SK-N-SH (cell line): ENCODE measurements around the gene RNF126.

ENCODE experiments used
- CHD2 ChIP-seq: fragments of 150-350 bp; IDR thresholded peaks from 2 replicates; pipeline ENCODE4 v1.6.1; 2018; ENCODE audit warnings: low read length; ENCODE audit not compliant: partially characterized antibody
- EP300 ChIP-seq, 2 experiments: IDR thresholded peaks; 2 replicates each; pipeline versions ENCODE4 v1.4.0 to v1.6.1; 2012; ENCODE audit warnings: borderline replicate concordance in 1 of 2, low read depth in 1 of 2, low read length in 1 of 2
- EZH2phosphoT487 ChIP-seq: fragments of 200-600 bp; sonication (generic); IDR thresholded peaks from 2 replicates; pipeline ENCODE4 v1.6.1; 2017; ENCODE audit warnings: low read depth, mixed run types, mild to moderate bottlenecking, antibody characterized with exemption, moderate library complexity, borderline replicate concordance
- FOXM1 ChIP-seq: IDR thresholded peaks from 2 replicates; pipeline ENCODE4 v1.4.0; 2012; ENCODE audit warnings: low read depth, mild to moderate bottlenecking
- GABPA ChIP-seq: IDR thresholded peaks from 2 replicates; pipeline ENCODE4 v1.4.0; 2012; ENCODE audit warnings: low read depth, mild to moderate bottlenecking
- MXI1 ChIP-seq: IDR thresholded peaks from 2 replicates; pipeline ENCODE4 v1.6.1; 2012; ENCODE audit warnings: mild to moderate bottlenecking, low read depth, low read length, improper control_type of control experiment
- NRF1 ChIP-seq: IDR thresholded peaks from 2 replicates; pipeline ENCODE4 v1.6.1; 2012; ENCODE audit warnings: low read depth, mild to moderate bottlenecking, low read length
- POLR2AphosphoS5 ChIP-seq: IDR thresholded peaks from 2 replicates; pipeline ENCODE4 v1.6.1; 2012; ENCODE audit warnings: low read depth, low read length
- RCOR1 ChIP-seq: fragments of 150-350 bp; IDR thresholded peaks from 2 replicates; pipeline ENCODE4 v1.6.1; 2017; ENCODE audit warnings: antibody characterized with exemption, low read length
- SIN3A ChIP-seq: IDR thresholded peaks from 2 replicates; pipeline ENCODE4 v1.6.1; 2012; ENCODE audit warnings: low read depth, mild to moderate bottlenecking, low read length, moderate library complexity, borderline replicate concordance
- TEAD4 ChIP-seq: IDR thresholded peaks from 2 replicates; pipeline ENCODE4 v1.4.0; 2012; ENCODE audit warnings: mild to moderate bottlenecking, borderline replicate concordance; ENCODE audit not compliant: insufficient read depth
- TF ChIP-seq, protein P1 (sequence below): fragments of 200-600 bp; sonication (generic); IDR thresholded peaks from 2 replicates; pipeline ENCODE4 v1.6.1; 2017; ENCODE audit warnings: antibody characterized with exemption, mild to moderate bottlenecking, moderate library complexity
- TF ChIP-seq, protein P2 (sequence below): IDR thresholded peaks from 2 replicates; pipeline ENCODE4 v1.6.1; 2012; ENCODE audit warnings: mild to moderate bottlenecking, low read depth, low read length, moderate library complexity
- TF ChIP-seq, protein P3 (sequence below): IDR thresholded peaks from 2 replicates; pipeline ENCODE4 v1.4.0; 2012; ENCODE audit warnings: low read depth

DNA sequence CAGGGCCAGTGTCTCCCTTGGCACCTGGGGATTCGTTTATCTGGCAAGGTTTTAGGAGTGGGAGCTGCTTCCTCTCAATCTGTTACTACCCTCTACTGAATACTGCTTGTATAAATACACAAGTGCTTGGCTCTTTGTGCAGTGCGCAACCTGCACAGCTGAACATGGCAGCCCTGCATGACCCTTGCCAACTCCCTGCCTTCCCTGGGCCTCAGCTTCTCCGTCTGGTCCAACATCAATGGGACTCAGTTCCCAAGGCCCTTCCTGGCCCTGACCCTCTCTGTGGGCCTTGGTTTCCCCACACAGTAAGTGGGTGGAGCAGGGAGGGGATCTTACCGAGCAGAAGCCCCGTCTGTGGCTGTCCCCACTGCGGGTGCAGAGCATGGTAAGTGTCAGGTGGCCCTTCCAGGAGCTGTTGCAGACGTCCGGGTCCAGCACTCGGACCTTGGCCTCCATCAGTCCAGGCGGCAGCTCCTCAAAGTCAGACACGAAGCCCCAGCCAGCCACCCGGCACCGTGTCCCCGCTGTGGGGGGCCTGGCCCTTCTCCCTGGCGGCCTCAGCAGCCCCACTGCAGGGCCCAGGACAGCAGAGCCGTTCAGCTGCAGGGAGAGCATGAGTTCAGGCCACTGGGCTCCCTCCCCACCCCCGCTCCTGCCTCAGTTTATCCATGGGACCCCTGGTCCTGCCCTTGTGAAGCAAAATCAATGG, 23.7 kb upstream of the RNF126 start:
- TF ChIP-seq POLR2AphosphoS5: no peak
- no peak for TF ChIP-seq SIN3A
- TF ChIP-seq, protein P1, sequence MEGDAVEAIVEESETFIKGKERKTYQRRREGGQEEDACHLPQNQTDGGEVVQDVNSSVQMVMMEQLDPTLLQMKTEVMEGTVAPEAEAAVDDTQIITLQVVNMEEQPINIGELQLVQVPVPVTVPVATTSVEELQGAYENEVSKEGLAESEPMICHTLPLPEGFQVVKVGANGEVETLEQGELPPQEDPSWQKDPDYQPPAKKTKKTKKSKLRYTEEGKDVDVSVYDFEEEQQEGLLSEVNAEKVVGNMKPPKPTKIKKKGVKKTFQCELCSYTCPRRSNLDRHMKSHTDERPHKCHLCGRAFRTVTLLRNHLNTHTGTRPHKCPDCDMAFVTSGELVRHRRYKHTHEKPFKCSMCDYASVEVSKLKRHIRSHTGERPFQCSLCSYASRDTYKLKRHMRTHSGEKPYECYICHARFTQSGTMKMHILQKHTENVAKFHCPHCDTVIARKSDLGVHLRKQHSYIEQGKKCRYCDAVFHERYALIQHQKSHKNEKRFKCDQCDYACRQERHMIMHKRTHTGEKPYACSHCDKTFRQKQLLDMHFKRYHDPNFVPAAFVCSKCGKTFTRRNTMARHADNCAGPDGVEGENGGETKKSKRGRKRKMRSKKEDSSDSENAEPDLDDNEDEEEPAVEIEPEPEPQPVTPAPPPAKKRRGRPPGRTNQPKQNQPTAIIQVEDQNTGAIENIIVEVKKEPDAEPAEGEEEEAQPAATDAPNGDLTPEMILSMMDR: no peak
- no peak for TF ChIP-seq TEAD4
- TF ChIP-seq MXI1: no peak
- TF ChIP-seq, protein P2, sequence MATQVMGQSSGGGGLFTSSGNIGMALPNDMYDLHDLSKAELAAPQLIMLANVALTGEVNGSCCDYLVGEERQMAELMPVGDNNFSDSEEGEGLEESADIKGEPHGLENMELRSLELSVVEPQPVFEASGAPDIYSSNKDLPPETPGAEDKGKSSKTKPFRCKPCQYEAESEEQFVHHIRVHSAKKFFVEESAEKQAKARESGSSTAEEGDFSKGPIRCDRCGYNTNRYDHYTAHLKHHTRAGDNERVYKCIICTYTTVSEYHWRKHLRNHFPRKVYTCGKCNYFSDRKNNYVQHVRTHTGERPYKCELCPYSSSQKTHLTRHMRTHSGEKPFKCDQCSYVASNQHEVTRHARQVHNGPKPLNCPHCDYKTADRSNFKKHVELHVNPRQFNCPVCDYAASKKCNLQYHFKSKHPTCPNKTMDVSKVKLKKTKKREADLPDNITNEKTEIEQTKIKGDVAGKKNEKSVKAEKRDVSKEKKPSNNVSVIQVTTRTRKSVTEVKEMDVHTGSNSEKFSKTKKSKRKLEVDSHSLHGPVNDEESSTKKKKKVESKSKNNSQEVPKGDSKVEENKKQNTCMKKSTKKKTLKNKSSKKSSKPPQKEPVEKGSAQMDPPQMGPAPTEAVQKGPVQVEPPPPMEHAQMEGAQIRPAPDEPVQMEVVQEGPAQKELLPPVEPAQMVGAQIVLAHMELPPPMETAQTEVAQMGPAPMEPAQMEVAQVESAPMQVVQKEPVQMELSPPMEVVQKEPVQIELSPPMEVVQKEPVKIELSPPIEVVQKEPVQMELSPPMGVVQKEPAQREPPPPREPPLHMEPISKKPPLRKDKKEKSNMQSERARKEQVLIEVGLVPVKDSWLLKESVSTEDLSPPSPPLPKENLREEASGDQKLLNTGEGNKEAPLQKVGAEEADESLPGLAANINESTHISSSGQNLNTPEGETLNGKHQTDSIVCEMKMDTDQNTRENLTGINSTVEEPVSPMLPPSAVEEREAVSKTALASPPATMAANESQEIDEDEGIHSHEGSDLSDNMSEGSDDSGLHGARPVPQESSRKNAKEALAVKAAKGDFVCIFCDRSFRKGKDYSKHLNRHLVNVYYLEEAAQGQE: no peak
- TF ChIP-seq NRF1: no peak
- TF ChIP-seq GABPA: no peak
- no peak for TF ChIP-seq FOXM1
- no peak for TF ChIP-seq CHD2
- no peak for TF ChIP-seq EP300 (IDR thresholded peaks at IDR 0.05; ENCODE audit: borderline replicate concordance in 1 of 2, low read depth in 1 of 2, low read length in 1 of 2)
- no peak for TF ChIP-seq EZH2phosphoT487
- TF ChIP-seq, protein P3, sequence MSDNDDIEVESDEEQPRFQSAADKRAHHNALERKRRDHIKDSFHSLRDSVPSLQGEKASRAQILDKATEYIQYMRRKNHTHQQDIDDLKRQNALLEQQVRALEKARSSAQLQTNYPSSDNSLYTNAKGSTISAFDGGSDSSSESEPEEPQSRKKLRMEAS: no peak
- no peak for TF ChIP-seq RCOR1
